GM06990 (cell line): ENCODE measurements around the gene RTN4RL1.

Experiments
- DNase-seq: peaks from one replicate; pipeline ENCODE4 v3.0.0-alpha.2; 2011; ENCODE audit not compliant: insufficient read length; ENCODE audit errors: extremely low read depth
- H3K27me3 ChIP-seq: replicated peaks from 2 replicates; pipeline ENCODE4 v1.6.0; 2011; ENCODE audit warnings: low read length; ENCODE audit not compliant: control insufficient read depth, insufficient read depth
- H3K36me3 ChIP-seq: 2 replicates; pipeline ENCODE4 v1.5.1; 2011; ENCODE audit warnings: low read length; ENCODE audit not compliant: control insufficient read depth, insufficient read depth
- H3K4me3 ChIP-seq: replicated peaks from 2 replicates; pipeline ENCODE4 v1.5.1; 2011; ENCODE audit warnings: low read depth, mild to moderate bottlenecking, control low read depth, low read length
- CTCF ChIP-seq: IDR thresholded peaks from 2 replicates; pipeline ENCODE4 v1.5.1; 2011; ENCODE audit warnings: low read length, control low read depth, mild to moderate bottlenecking, inconsistent platforms; ENCODE audit not compliant: insufficient read depth, poor library complexity, severe bottlenecking

The RTN4RL1 gene

GRCh38 chr17:2068519-2069051 lies 43.5 kb upstream of the RTN4RL1 start:
- Histone ChIP-seq H3K27me3 (no peaks in the 10 kb centered on the region), H3K36me3 (peaks cover 21% of the 10 kb centered on the region), H3K4me3 (no peak overlapping the region)
- DNase-seq = no peak
- no peak for TF ChIP-seq CTCF

DNA sequence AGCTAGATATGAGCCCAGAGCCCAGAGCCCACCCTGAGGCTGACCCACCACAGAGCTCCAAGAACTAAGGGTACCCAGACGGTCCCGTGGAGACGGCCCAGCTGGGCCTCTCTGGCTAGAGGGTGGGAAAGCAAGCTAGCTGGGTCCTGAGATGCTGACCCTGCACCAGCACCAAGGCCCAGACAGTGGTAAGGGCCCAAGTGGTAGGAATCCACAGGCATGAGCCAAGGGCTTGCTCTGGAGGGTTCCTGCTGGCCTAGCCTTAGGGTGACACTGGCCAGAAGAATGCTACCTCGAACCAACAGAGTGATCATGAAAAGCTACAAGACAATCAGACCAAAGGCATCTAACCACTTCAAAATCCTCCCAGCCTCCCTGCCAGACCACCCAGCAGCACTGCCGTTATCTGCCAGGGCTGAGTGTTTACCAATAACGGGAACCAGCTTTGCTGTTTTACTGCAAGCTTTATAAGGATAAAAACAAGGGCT lies 42.9 kb upstream of the RTN4RL1 start:
- Histone ChIP-seq H3K36me3 (peaks cover 21% of the 10 kb centered on the region), H3K4me3 (no peak overlapping the region), H3K27me3 (no peaks in the 10 kb centered on the region)
- no peak for DNase-seq
- TF ChIP-seq CTCF = no peak

DNA sequence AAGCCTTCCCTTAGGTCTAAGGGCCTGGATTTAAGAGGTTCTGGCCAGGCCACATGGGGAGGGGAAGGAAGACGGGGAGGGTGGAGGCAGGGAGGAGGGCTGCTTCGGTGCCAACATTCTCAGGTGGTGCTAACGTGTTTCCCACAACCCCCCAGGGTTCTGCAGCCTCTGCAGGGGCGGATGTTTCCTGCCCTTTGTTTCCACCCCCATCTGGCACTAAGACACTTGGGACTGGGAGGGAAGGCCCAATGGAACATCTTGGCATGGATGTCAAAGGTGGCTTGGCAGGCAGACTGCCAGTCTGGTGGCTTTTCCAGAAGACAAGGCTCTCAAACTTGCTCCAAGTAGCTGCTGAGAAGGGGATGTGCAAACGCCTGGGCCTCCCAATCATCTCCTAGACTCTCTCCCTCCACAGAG lies 42.5 kb upstream of the RTN4RL1 start:
- no peaks in the 10 kb centered on the region for H3K27me3 ChIP-seq
- no peak overlapping the region for H3K4me3 ChIP-seq
- peaks cover 21% of the 10 kb centered on the region for H3K36me3 ChIP-seq
- DNase-seq = no peak
- TF ChIP-seq CTCF = no peak

DNA sequence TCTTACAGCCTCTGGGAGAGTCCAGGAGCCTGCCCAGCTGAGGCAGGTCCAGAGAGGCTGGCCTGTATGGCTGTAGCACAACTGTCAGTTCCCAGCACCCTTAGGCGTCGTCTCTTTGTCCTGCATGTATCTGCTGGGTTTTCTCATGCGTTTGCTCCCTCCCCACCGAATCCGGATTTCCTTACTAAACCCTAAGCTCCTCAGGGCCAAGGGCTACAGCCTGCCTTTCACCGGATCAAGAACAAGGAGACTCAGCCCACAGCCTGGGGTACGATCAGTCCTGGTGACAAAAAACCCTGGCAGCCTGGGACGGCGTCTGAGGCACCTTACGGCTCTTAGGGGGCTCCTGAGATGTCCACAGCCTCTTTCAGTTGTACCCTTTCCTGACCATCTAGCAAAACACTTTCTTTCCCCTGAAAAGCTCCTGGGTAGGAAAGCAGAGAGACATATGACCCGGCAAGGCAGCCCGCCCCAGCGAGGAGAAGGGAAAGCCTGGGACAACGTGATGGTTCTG lies 42.0 kb upstream of the RTN4RL1 start:
- Histone ChIP-seq H3K27me3 (no peaks in the 10 kb centered on the region), H3K4me3 (no peak overlapping the region), H3K36me3 (peaks cover 20% of the 10 kb centered on the region)
- no peak for DNase-seq
- TF ChIP-seq CTCF = no peak

- Histone ChIP-seq H3K36me3 (peaks cover 25% of the 10 kb centered on the region), H3K27me3 (no peaks in the 10 kb centered on the region), H3K4me3 (no peak overlapping the region)
- no peak for DNase-seq
- no peak for TF ChIP-seq CTCF
These were observed 40.8 kb upstream of the RTN4RL1 start for GRCh38 chr17:2065949-2066400.
